Transverse colon (tissue), 4 donors: ENCODE results near the gene CACNA1I. TPM values are rescaled to one million over a fixed set of nuclear protein-coding genes. Genes with fewer than 3 reads are reported as not detected.

ENCODE experiments used
- DNase-seq: peaks from one replicate; pipeline ENCODE4 v3.0.0-alpha.2; 2019
- H3K27ac ChIP-seq, 4 donors: fragments of 200-600 bp; sonication (generic); 2 replicates each; pipeline ENCODE4 v1.5.1; 2016 to 2018; ENCODE audit warnings: inconsistent platforms in 4 of 4
- H3K27me3 ChIP-seq: fragments of 200-600 bp; sonication (generic); 2 replicates; pipeline ENCODE4 v1.5.1; 2017; ENCODE audit warnings: inconsistent platforms
- H3K36me3 ChIP-seq, 4 donors: fragments of 200-600 bp; sonication (generic); 2 replicates each; pipeline ENCODE4 v1.5.1; 2017 to 2019; ENCODE audit warnings: inconsistent platforms in 4 of 4
- H3K4me1 ChIP-seq, 4 donors: fragments of 200-600 bp; sonication (generic); 2 replicates each; pipeline ENCODE4 v1.5.1; 2017 to 2020; ENCODE audit warnings: inconsistent platforms in 4 of 4
- H3K4me3 ChIP-seq, 4 donors: fragments of 200-600 bp; sonication (generic); 1 replicate in 1 of 4; 2 replicates in 3 of 4; pipeline versions ENCODE4 v1.5.1 to v1.6.1; 2017 to 2019; ENCODE audit warnings: inconsistent platforms in 4 of 4
- H3K9me3 ChIP-seq, 2 donors: fragments of 200-600 bp; sonication (generic); 2 replicates each; pipeline ENCODE4 v1.5.1; 2017 to 2019; ENCODE audit warnings: inconsistent platforms in 2 of 2
- EP300 ChIP-seq: sonication (generic); formaldehyde crosslinking; IDR thresholded peaks from one replicate; pipeline ENCODE4 v1.6.1; 2017; ENCODE audit warnings: antibody characterized with exemption, low read depth
- POLR2A ChIP-seq: fragments of 450-650 bp; IDR thresholded peaks from one replicate; pipeline ENCODE4 v1.6.1; 2016; ENCODE audit warnings: antibody characterized with exemption, mild to moderate bottlenecking, moderate library complexity
- POLR2AphosphoS5 ChIP-seq, 3 donors: sonication (generic); formaldehyde crosslinking; IDR thresholded peaks; one replicate each; pipeline ENCODE4 v1.6.1; 2016; ENCODE audit warnings: antibody characterized with exemption in 3 of 3
- WGBS, 2 donors: methylation state at CpG; one replicate each; pipeline ENCODE4 v1.1.5; 2018; ENCODE audit warnings: low coverage in 1 of 2; 5-methylcytosine and 5-hydroxymethylcytosine counted together
- in situ Hi-C, 4 donors: fragments of 200-750 bp; cut with MboI; loops; one replicate each; pipeline versions ENCODE4 v1.15.0 to v1.15.1; 2017; ENCODE audit warnings: low sequenced_read_pairs in 3 of 4, low pct_ligation_motif_present in 1 of 4, low pct_unique_long_range_greater_than_20kb in 1 of 4
- intact Hi-C: fragments of 100-400 bp; cut with DNase I; formaldehyde crosslinking; loops from one replicate; pipeline ENCODE4 v1.15.1; 2023; ENCODE audit warnings: low total_unique reads
- total RNA-seq, 4 donors: library from RNA; depleted of rRNA; stranded (reverse); fragments of >200 nt; gene quantifications; one replicate each; pipeline ENCODE4 v1.1.0, GENCODE V29; 2016
- TF ChIP-seq, protein P1 (sequence below), 5 experiments: fragments of 200-600 bp in 3 of 5; fragments of 450-650 bp in 2 of 5; sonication (generic) in 3 of 5; IDR thresholded peaks; 1 replicate in 2 of 5; 2 replicates in 3 of 5; pipeline ENCODE4 v1.5.1; 2016 to 2017; ENCODE audit warnings: antibody characterized with exemption in 5 of 5, inconsistent platforms in 3 of 5, mild to moderate bottlenecking in 2 of 5, moderate library complexity in 1 of 5

The CACNA1I gene
- total RNA-seq, 4 donors from 2014 or later = 0.14 to 1.1 (median 0.66) TPM

DNA sequence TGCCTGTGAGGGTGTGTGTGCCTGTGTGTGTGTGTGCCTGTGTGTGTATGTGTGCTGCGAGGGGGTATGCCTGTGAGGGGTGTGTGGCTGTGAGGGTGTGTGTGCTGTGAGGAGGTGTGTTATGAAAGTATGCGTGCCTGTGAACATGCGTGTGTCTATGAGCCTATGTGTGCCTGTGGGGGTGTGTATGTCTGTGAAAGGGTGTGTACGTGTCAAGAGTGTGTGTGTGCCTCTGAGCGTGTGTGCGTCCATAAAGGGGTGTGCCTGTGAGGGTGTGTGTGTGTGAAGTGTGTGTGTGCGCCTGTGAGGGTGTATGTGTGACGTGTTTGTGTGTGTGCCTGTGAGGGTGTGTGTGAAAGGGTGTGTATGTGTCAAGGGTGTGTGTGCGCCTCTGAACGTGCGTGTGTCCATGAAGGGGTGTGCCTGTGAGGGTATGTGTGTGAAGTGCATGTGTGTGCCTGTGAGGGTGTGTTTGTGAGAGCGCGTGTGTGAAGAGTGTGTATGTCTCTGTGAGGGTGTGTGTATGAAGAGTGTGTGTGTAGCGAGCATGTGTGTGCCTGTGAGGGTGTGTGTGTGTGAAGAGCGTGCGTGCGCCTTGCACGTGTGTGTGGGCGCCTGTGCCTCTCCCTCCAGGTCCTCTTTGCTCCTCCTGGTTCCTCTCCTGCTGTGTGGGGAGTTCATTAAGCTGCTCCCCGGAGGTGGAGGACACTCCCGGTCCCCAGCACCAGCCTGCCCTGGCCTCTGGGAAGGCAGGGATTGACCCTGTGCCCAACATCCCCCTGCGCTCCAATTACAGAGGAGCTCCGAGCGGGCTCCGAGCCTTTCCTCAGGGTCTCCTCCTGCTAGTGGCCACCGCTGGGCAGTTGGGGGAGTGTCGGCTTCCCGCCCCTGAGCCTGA lies 53.3 kb downstream of the CACNA1I start:
- no peaks in the 10 kb centered on the region for H3K4me1 ChIP-seq
- DNase-seq = no peak
- H3K27ac ChIP-seq = no peak overlapping the region
- TF ChIP-seq POLR2A (no peak), EP300 (no peak)
- TF ChIP-seq, protein P1, sequence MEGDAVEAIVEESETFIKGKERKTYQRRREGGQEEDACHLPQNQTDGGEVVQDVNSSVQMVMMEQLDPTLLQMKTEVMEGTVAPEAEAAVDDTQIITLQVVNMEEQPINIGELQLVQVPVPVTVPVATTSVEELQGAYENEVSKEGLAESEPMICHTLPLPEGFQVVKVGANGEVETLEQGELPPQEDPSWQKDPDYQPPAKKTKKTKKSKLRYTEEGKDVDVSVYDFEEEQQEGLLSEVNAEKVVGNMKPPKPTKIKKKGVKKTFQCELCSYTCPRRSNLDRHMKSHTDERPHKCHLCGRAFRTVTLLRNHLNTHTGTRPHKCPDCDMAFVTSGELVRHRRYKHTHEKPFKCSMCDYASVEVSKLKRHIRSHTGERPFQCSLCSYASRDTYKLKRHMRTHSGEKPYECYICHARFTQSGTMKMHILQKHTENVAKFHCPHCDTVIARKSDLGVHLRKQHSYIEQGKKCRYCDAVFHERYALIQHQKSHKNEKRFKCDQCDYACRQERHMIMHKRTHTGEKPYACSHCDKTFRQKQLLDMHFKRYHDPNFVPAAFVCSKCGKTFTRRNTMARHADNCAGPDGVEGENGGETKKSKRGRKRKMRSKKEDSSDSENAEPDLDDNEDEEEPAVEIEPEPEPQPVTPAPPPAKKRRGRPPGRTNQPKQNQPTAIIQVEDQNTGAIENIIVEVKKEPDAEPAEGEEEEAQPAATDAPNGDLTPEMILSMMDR (IDR thresholded peaks at IDR 0.05) = no peak
- 42 to 57% methylated on average over 6 to 26 of the region's 28 CpGs for WGBS, 2 donors
- no peaks in the 10 kb centered on the region for H3K9me3 ChIP-seq
- in situ Hi-C loops (no loop called here), intact Hi-C loops (loop anchor here (10.0 kb wide), 1 partner anchor 401 kb away; no protein-coding TSS in a partner anchor)
- no peaks in the 10 kb centered on the region for H3K36me3 ChIP-seq
- peaks cover 29% of the 10 kb centered on the region for H3K27me3 ChIP-seq
- no peak overlapping the region for H3K4me3 ChIP-seq

DNA sequence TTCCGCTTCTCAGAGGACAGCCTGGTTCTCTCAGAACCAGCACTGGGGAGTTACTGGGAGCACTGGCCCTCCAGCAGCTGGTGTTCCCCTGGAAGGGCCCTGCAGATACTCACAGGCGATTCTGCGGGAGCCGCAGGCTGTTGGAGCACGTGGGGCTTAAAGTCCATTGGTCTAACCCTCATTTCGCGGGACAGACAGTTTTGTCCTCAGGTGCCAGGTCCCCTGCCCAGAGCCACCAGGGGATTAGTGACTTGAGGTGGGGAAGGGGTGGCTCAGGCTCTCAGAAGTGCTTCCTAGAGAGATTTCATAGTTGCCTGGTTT lies 53.9 kb downstream of the CACNA1I start:
- no peak for DNase-seq
- TF ChIP-seq POLR2A (no peak), EP300 (no peak), POLR2AphosphoS5 (IDR thresholded peaks at IDR 0.05) (no peak)
- TF ChIP-seq, protein P1 (IDR thresholded peaks at IDR 0.05) = no peak
- H3K4me1 ChIP-seq = no peaks in the 10 kb centered on the region
- peaks cover 26% of the 10 kb centered on the region for H3K27me3 ChIP-seq
- in situ Hi-C loops (no loop called here), intact Hi-C loops (loop anchor here (10.0 kb wide), 1 partner anchor 400 kb away; no protein-coding TSS in a partner anchor)
- H3K9me3 ChIP-seq = no peaks in the 10 kb centered on the region
- no peaks in the 10 kb centered on the region for H3K36me3 ChIP-seq
- H3K4me3 ChIP-seq = no peak overlapping the region
- WGBS, 2 donors = 14% methylated on average over 7 of the region's 7 CpGs; no CpG with 5 or more reads in 1 of the 2 donors
- no peak overlapping the region for H3K27ac ChIP-seq

DNA sequence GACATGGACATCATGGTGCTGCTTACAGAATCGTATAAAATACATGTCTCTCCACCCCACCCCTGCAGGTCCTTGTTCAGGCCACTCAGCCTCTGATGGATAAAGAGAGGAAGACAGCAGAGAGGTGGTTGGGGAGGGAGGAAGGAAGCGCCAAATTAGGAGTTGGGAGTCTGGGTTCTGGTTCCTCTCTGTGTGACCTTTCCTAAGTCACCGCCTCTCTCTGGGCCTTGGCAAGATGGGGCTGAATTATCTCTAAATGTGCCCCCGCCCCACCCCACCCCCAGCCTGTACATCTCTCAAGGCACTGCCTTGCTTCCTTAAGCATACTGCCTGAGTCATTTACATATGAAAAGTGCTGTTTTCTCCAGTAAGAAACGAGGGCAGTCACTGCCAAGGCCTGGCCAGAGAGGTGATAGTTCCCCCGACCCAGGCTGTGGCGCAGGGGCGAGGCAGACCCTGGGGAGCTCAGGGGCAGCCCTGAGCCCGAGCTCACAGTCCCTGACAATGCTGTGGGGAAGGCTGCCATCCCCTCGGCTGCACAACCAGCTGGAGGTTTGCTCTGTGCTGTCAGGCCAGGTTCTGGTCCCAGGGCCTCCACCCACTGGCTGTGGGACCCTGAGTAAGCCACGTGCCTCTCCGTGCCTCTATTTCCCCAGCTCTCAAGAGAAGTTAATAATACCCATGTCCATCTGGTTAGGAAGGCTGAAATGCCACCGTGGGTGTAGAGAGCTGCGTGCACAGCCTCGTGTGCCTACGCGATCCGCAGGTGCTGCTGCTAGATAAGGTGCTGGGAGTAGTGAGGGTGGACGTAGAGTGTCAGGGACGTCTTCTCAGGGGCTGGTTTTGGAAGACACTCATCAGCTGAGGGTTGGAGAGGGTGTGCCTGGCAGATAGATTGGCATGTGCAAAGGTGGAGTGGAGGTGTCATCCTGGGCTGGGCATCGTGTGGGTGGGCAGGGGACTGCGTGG lies 55.3 kb downstream of the CACNA1I start:
- DNase-seq = no peak
- Histone ChIP-seq H3K36me3 (no peaks in the 10 kb centered on the region), H3K4me3 (no peak overlapping the region), H3K4me1 (no peaks in the 10 kb centered on the region), H3K27me3 (peaks cover 26% of the 10 kb centered on the region), H3K27ac (no peak overlapping the region), H3K9me3 (no peaks in the 10 kb centered on the region)
- TF ChIP-seq POLR2A = no peak
- no peak for TF ChIP-seq EP300
- TF ChIP-seq, protein P1 (IDR thresholded peaks at IDR 0.05) = no peak
- no peak for TF ChIP-seq POLR2AphosphoS5 (IDR thresholded peaks at IDR 0.05)
- in situ Hi-C loops = no loop called here
- intact Hi-C loops = loop anchor here (10.0 kb wide), 1 partner anchor 399 kb away; no protein-coding TSS in a partner anchor
- WGBS, 2 donors = 73 to 85% methylated on average over 12 to 22 of the region's 22 CpGs

DNA sequence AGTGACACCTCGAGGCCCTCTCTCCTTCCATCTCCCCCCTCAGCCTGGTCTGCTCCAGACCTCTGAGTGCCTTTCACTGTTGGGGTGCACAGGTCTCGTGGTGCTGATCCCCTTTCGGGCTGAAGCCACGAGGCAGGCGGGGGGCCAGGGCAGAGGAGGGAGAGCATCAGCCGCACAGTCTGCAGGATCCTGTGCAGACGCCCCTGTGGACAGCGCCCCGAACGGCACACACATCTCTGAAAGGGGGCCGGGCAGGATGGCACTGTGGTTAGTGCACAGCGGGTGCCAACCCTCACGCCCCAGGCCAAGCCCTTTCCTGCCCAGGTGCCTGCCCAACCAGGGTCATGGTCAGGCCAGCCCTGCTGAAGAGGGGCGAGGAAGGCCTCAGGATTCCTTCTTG lies 56.7 kb downstream of the CACNA1I start:
- 29 to 84% methylated on average over 1 to 14 of the region's 14 CpGs for WGBS, 2 donors
- DNase-seq = no peak
- Histone ChIP-seq H3K27ac (no peak overlapping the region), H3K4me3 (no peak overlapping the region), H3K36me3 (no peaks in the 10 kb centered on the region), H3K27me3 (peaks cover 13% of the 10 kb centered on the region), H3K9me3 (no peaks in the 10 kb centered on the region), H3K4me1 (no peaks in the 10 kb centered on the region)
- TF ChIP-seq EP300 (no peak), POLR2AphosphoS5 (IDR thresholded peaks at IDR 0.05) (no peak), POLR2A (no peak)
- TF ChIP-seq, protein P1 (IDR thresholded peaks at IDR 0.05) = no peak
- in situ Hi-C loops = no loop called here
- intact Hi-C loops = loop anchor here (10.0 kb wide), 1 partner anchor 398 kb away; no protein-coding TSS in a partner anchor
